GM19240 (cell line): Measurements from ENCODE around the gene ZDHHC17.
A peak's percentile ranks its signal among the peaks of the same experiment; 100 is the strongest.
"Not testable (repeated sequence)": the region's sequence is repeated elsewhere in the genome, so short reads cannot be mapped to it uniquely, and the experiment has no call there.

Experiments
- DNase-seq: peaks from one replicate; pipeline ENCODE4 v3.0.0; 2011; ENCODE audit warnings: low spot score; ENCODE audit not compliant: insufficient read length

The ZDHHC17 gene

GRCh38 chr12:76763746-76764675 is at the start of gene ZDHHC17:
Gene ZDHHC17 (plus strand): TSS chr12:76764115. CDS start chr12:76764237, 122 bp downstream.
- peak; percentile 63 for DNase-seq

- no peak for DNase-seq
These were observed 49.5 kb upstream of the ZDHHC17 start for GRCh38 chr12:76714415-76714814.

GRCh38 chr12:76714861-76715260 is 49.1 kb upstream of the ZDHHC17 start:
- no peak for DNase-seq

- no peak for DNase-seq
These were observed 48.6 kb upstream of the ZDHHC17 start for GRCh38 chr12:76715332-76715731.

- DNase-seq: no peak
These were observed 46.6 kb upstream of the ZDHHC17 start for GRCh38 chr12:76717314-76717713.

- no peak for DNase-seq
These were observed 44.5 kb upstream of the ZDHHC17 start for GRCh38 chr12:76719171-76720041.

- DNase-seq: no peak
These were observed 43.8 kb upstream of the ZDHHC17 start for GRCh38 chr12:76720068-76720467.

GRCh38 chr12:76726626-76727025 is 37.3 kb upstream of the ZDHHC17 start:
- DNase-seq: no peak

- not testable (repeated sequence) for DNase-seq
These were observed 31.7 kb upstream of the ZDHHC17 start for GRCh38 chr12:76732188-76732587.

GRCh38 chr12:76737689-76738088 is 26.2 kb upstream of the ZDHHC17 start:
- not testable (repeated sequence) for DNase-seq

GRCh38 chr12:76738824-76739579 is 24.9 kb upstream of the ZDHHC17 start:
- DNase-seq: no peak

- DNase-seq: no peak
These were observed 24.0 kb upstream of the ZDHHC17 start for GRCh38 chr12:76739896-76740295.

GRCh38 chr12:76740501-76740900 is 23.4 kb upstream of the ZDHHC17 start:
- DNase-seq: no peak

- no peak for DNase-seq
These were observed 18.6 kb upstream of the ZDHHC17 start for GRCh38 chr12:76745343-76745742.

- DNase-seq: no peak
These were observed 17.4 kb upstream of the ZDHHC17 start for GRCh38 chr12:76746516-76746915.

- no peak for DNase-seq
These were observed 16.7 kb upstream of the ZDHHC17 start for GRCh38 chr12:76747245-76747644.

GRCh38 chr12:76755829-76756379 is 8.0 kb upstream of the ZDHHC17 start:
- no peak for DNase-seq

- DNase-seq: no peak
These were observed 6.2 kb upstream of the ZDHHC17 start for GRCh38 chr12:76757694-76758093.

GRCh38 chr12:76762601-76762980 is 1.3 kb upstream of the ZDHHC17 start:
- no peak for DNase-seq

- no peak for DNase-seq
These were observed 941 bp downstream of the ZDHHC17 start for GRCh38 chr12:76764856-76765255.

GRCh38 chr12:76765598-76765997 is 1.7 kb downstream of the ZDHHC17 start:
- no peak for DNase-seq
